Naive thymus-derived CD8-positive, alpha-beta T cell (primary cell): ENCODE measurements around the gene TEX28. TPM values are rescaled to one million over a fixed set of nuclear protein-coding genes. Genes with fewer than 3 reads are reported as not detected.
A peak's percentile ranks its signal among the peaks of the same experiment; 100 is the strongest.
"Not testable (repeated sequence)": the region's sequence is repeated elsewhere in the genome, so short reads cannot be mapped to it uniquely, and the experiment has no call there.

ENCODE experiments used
- ATAC-seq, 2 donors: fragments of 150-1000 bp; cut with Tn5 transposase in 1 of 2; sonication (Bioruptor Pico), chemical (Tn5 transposase) in 1 of 2; 1 replicate in 1 of 2; 2 replicates in 1 of 2; pipeline ENCODE4 v1.10.0; 2021; ENCODE audit warnings: mild to moderate bottlenecking in 2 of 2, moderate library complexity in 2 of 2
- POLR2A ChIA-PET: fragments of 350-600 bp; sonication (Branson Sonifier 250); formaldehyde crosslinking; loops from one replicate; lab custom pipeline; 2021; ENCODE audit warnings: antibody characterized with exemption; lab: Charles Lee
- DNase-seq, 10 donors: peaks; one replicate each; pipeline versions ENCODE4 v3.0.0 to v3.0.0-alpha.2; 2020 to 2022
- H3K27ac Mint-ChIP-seq, 10 donors: one replicate each; pipeline ENCODE4 v1.8.0; 2020 to 2022; ENCODE audit warnings: mild to moderate bottlenecking in 10 of 10, mixed read lengths in 10 of 10, moderate library complexity in 4 of 10, inconsistent platforms in 1 of 10
- H3K27me3 Mint-ChIP-seq, 5 donors: one replicate each; pipeline ENCODE4 v1.8.0; 2021 to 2022; ENCODE audit warnings: mixed read lengths in 5 of 5
- H3K36me3 Mint-ChIP-seq, 3 donors: one replicate each; pipeline ENCODE4 v1.8.0; 2020 to 2022; ENCODE audit warnings: mixed read lengths in 3 of 3, mild to moderate bottlenecking in 2 of 3, inconsistent platforms in 1 of 3
- H3K4me1 Mint-ChIP-seq, 4 donors: one replicate each; pipeline ENCODE4 v1.8.0; 2021 to 2022; ENCODE audit warnings: mixed read lengths in 4 of 4
- H3K4me3 Mint-ChIP-seq, 10 donors: one replicate each; pipeline ENCODE4 v1.8.0; 2020 to 2022; ENCODE audit warnings: mild to moderate bottlenecking in 10 of 10, mixed read lengths in 10 of 10, moderate library complexity in 6 of 10, inconsistent platforms in 1 of 10
- H3K9me3 Mint-ChIP-seq, 9 donors: one replicate each; pipeline ENCODE4 v1.8.0; 2020 to 2022; ENCODE audit warnings: mixed read lengths in 9 of 9, mild to moderate bottlenecking in 3 of 9, inconsistent platforms in 1 of 9, moderate library complexity in 1 of 9
- polyA plus RNA-seq, 3 donors: library from polyadenylated mRNA; unstranded; fragments of 300-500 nt; fragmentation: Illumina TruSeq; gene quantifications; one replicate each; pipeline ENCODE4 v1.2.3, GENCODE V29; 2021
- total RNA-seq, 8 experiments: library from RNA in 2 of 8; stranded (reverse) in 2 of 8; gene quantifications; one replicate each; pipeline ENCODE4 v1.2.3 and lab custom pipeline; 2021 to 2026

TEX28 gene, protein sequence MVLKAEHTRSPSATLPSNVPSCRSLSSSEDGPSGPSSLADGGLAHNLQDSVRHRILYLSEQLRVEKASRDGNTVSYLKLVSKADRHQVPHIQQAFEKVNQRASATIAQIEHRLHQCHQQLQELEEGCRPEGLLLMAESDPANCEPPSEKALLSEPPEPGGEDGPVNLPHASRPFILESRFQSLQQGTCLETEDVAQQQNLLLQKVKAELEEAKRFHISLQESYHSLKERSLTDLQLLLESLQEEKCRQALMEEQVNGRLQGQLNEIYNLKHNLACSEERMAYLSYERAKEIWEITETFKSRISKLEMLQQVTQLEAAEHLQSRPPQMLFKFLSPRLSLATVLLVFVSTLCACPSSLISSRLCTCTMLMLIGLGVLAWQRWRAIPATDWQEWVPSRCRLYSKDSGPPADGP
- total RNA-seq (not detected), polyA plus RNA-seq (not detected), total RNA-seq (lab: John Stamatoyannopoulos, UW) (0 reads per million in 6 experiments)

DNA sequence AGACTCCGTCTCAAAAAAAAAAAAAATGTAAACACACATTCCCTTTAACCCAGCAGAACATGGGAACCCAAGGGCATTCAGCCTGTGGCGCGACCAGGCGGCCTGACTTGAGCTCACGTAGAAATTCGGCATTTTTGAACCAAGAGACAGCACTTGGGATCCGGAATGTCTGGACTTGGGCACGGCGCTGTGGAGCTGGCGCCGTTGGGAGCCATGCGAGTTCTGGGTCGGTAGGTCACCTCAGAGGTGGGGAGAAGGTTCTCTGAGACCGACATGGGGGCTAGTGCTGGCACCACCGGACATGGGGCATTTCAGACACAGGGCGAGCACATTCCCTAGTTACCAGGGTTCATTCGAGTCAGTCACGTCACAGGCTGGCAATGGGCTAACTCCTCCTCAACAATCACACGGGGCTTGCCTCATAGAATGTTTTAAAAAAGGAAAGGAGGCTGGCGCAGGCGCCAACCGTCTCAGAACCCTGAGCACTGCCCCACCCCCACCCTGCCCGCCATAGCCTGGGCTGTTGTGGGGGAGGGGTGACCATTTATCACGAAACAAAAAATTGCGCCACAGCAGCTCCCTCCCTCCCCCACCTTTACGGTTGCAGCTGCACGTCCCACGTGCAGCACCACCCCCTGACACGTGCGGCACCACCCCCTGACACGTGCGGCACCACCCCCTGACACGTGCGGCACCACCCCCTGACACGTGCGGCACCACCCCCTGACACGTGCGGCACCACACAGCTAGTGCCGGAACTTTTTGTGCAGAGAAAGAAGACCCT lies at the start of gene TEX28:
Gene TEX28 (minus strand): TSS at position 334 of the 784 bp plus-strand sequence. CDS start 3,007 bp downstream, outside the sequence.
- no peaks in the 10 kb centered on the region for H3K27me3 Mint-ChIP-seq
- no peak within 1 kb of the TSS for H3K27ac Mint-ChIP-seq
- DNase-seq = no peak
- H3K9me3 Mint-ChIP-seq = no peaks in the 10 kb centered on the region
- no peak for ATAC-seq
- H3K4me1 Mint-ChIP-seq = peaks cover 0 to 17% (median 0%) of the 10 kb centered on the region in 4 donors
- POLR2A ChIA-PET = no interaction called here
- H3K4me3 Mint-ChIP-seq = no peak within 1 kb of the TSS
- H3K36me3 Mint-ChIP-seq = no peaks in the 10 kb centered on the region

DNA sequence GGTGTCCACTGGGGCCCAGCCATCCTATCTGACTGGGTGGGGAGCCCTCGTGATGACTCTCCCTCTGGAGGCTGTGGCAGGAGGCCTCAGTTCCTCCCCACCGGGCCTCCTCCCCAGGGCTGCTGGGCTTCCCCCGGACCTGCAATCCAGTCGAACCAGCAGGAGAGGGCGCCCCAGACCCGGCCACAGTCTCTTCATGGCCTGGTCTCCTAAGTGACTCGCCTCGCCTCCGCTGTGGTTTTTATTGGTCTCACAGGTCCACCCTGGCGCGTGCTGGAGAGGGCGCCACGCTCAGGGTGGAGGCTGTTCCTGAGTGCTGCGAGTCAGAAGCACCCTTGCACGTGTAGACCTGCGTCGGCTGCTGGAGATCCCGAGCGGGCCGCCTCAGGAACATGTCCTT lies 48.7 kb upstream of the TEX28 start:
- POLR2A ChIA-PET, H3K4me3 Mint-ChIP-seq, H3K36me3 Mint-ChIP-seq, H3K27me3 Mint-ChIP-seq, H3K27ac Mint-ChIP-seq, DNase-seq, H3K9me3 Mint-ChIP-seq: not testable (repeated sequence)
- peak; percentile 12 to 22 for ATAC-seq
- H3K4me1 Mint-ChIP-seq = peaks cover 6 to 14% (median 12%) of the 10 kb centered on the region in 4 donors

DNA sequence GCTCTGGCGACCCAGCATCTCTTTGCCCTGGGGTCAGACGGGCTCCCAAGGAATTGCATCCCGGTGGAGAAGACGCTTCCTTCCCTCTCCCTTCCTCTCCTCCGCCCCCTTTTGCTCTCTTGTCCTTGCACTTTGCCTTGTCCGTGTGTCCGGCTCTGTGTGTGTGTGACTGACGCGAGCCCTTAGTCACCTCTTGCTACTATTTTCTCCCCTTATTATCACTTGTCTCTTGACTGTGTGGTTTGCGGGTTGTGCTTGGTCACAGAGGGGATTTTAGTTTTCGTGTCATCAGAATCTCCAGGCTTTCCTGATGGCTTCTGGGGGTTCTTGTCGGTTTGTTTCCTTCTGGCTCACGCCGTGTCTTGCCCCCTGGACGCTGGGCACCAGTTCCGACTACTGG lies 48.1 kb upstream of the TEX28 start:
- H3K9me3 Mint-ChIP-seq, H3K4me3 Mint-ChIP-seq, POLR2A ChIA-PET, H3K36me3 Mint-ChIP-seq, H3K27ac Mint-ChIP-seq, DNase-seq, H3K27me3 Mint-ChIP-seq: not testable (repeated sequence)
- peak in 1 of 2 donors; percentile 6 for ATAC-seq
- H3K4me1 Mint-ChIP-seq = peaks cover 6 to 10% (median 8%) of the 10 kb centered on the region in 4 donors

DNA sequence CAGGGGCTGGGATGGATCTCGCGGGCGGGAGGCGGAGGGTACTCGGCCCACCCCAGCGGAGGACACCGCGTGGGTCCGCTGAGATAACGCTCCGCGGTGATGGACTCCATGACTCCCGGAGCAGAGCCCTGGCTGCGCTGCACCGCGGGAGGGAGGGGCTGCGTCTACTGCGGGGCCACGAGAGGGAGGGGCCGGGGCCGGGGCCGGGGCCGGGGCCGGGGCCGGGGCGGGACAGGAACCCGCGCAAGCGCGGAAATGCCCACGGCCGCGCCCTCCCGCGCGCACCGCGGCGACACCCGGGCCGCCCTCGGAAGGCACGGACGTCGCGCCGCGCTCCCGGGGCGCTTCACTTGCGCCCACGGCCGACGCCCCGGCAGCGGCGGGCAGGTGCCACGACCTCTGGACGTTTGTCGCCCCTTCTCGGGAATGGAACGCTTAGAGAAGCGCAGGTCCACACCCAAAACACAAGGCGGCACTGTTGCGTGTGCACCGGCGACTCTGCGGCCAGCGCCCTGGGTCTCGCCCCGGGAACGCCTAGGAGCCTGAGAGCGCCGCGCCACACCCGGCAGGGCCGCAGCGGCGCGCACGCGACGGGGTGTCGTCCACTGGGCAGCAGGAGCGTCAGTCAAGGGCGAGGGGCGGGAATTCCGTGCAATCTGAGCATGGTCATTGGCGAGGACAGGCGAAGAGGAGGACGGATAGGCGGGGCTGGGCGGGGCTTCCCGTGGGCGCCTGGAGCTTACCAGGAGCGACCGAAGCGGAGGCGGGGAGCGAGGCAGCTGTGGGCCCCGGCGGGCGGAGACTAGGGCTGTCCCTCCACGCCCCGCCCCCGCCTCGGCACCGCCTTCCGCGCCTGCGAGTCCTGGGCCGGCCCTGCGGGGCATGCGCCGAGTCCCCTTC lies 46.7 kb upstream of the TEX28 start:
- H3K4me1 Mint-ChIP-seq, H3K9me3 Mint-ChIP-seq, H3K36me3 Mint-ChIP-seq, H3K27ac Mint-ChIP-seq, POLR2A ChIA-PET, DNase-seq, H3K27me3 Mint-ChIP-seq, H3K4me3 Mint-ChIP-seq: not testable (repeated sequence)
- ATAC-seq = peak; percentile 75

DNA sequence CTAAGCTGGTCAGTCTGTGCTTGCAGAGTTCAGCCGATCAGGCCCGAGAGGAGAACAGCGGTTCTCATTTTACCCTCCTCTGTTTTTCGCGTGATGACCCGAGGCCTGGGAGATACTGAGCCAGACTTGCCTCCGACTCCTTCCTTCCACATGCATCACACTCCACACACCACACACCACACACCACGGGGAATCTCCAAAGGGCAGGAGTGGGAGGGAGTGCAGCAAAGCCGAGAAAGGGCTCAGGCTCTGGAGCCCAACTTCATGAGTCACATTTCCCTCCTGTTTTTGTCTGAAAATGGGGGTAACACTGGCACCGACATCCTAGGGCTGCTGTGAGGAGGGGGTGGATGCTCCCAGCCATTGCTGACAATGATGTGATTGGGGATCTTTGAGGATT lies 39.6 kb upstream of the TEX28 start:
- no peaks in the 10 kb centered on the region for H3K36me3 Mint-ChIP-seq

DNA sequence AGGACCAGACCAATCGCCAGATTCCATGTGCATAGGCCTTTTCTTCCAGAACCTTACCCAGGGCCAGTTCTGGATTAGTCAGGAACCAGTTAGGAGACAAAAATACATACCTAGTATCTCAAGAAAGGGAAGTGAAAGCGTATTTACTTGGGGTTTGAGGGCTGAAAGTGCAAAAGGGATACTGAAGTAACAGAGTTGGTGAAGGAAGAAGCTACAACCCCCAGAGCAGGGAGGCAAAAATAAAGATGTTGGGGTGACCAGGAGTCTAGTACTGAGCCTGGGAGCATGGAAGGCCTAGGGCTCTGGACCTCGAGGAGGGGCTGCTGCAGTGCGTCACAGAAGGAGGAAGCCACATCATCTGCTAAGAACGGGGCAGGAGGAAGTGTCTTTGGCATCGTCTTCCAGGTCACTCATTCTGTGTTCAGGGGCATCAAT lies 38.9 kb upstream of the TEX28 start:
- POLR2A ChIA-PET = interaction anchor here (1.3 kb wide), 1 partner anchor 44 kb away, joined by 5 read pairs; no protein-coding TSS in a partner anchor
- no peaks in the 10 kb centered on the region for H3K36me3 Mint-ChIP-seq
- ATAC-seq (peak in 1 of 2 donors; percentile 12), DNase-seq (no peak)
- no peaks in the 10 kb centered on the region for H3K27me3 Mint-ChIP-seq
- no peaks in the 10 kb centered on the region for H3K9me3 Mint-ChIP-seq
- peaks cover 7 to 40% (median 29%) of the 10 kb centered on the region in 4 donors for H3K4me1 Mint-ChIP-seq
- H3K27ac Mint-ChIP-seq = peak overlapping the region in 8 of 10 donors; percentile 11 to 91 (median 52)
- H3K4me3 Mint-ChIP-seq = peak overlapping the region in 6 of 10 donors; percentile 8 to 42 (median 26)

More for the DNA sequence above, 39.6 kb upstream of the TEX28 start:
- Mint-ChIP-seq H3K9me3 (no peaks in the 10 kb centered on the region), H3K27ac (peak overlapping the region in 6 of 10 donors; percentile 9 to 80 (median 26)), H3K27me3 (no peaks in the 10 kb centered on the region), H3K4me1 (peaks cover 7 to 35% (median 25%) of the 10 kb centered on the region in 4 donors), H3K4me3 (no peak overlapping the region)
- POLR2A ChIA-PET = interaction anchor here (1.2 kb wide), 1 partner anchor 8 kb away, joined by 3 read pairs; no protein-coding TSS in a partner anchor
- ATAC-seq = no peak
- DNase-seq = no peak

DNA sequence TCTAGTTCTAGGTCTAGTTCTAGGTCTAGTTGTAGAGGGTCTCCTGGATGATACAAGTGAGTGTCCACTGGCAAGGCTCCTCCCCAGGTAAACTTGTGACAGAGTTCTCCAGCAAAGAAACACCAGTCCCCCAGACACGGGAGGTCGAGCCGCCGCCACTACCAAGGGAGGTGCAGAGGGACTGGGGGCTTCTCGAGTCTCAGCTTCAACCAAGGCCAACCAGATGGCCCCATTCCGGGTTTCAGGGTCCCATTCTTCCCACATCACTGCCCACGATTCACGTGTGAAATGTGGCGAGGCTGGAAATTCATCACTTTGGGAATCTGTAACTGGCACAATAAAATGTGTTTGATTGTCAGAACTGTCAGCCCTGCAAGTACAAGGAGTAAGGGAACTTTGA lies 38.2 kb upstream of the TEX28 start:
- POLR2A ChIA-PET = interaction anchor here (1.3 kb wide), 1 partner anchor 45 kb away, joined by 5 read pairs; no protein-coding TSS in a partner anchor
- Mint-ChIP-seq H3K27ac (peak overlapping the region in 1 of 10 donors; percentile 15), H3K9me3 (no peaks in the 10 kb centered on the region), H3K36me3 (no peaks in the 10 kb centered on the region), H3K4me1 (peaks cover 9 to 45% (median 34%) of the 10 kb centered on the region in 4 donors), H3K27me3 (no peaks in the 10 kb centered on the region), H3K4me3 (peak overlapping the region in 1 of 10 donors; percentile 58)
- DNase-seq = no peak
- no peak for ATAC-seq

DNA sequence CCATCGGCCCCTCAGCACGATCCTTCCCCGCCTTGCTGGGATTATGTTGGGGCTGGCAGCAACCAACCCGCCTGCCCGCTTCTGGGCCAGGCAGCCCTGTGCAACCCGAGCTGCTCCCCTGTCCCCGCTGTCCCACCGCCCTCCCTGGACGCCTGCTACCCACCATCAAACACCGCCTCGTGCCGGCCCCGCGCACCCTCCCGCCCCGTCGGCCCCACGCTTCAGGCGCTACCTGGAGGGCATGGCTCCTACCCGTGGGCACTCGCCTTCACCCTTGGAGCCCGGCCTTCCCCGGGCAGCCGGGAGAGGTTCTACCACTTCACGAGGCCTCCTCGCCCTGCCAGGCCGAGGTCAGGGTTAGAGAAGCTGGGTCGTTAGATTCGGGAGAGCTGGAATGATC lies 37.6 kb upstream of the TEX28 start:
- H3K9me3 Mint-ChIP-seq = no peaks in the 10 kb centered on the region
- DNase-seq = no peak
- no peak for ATAC-seq
- POLR2A ChIA-PET = interaction anchor here (1.3 kb wide), 1 partner anchor 45 kb away, joined by 5 read pairs; no protein-coding TSS in a partner anchor
- H3K4me3 Mint-ChIP-seq = no peak overlapping the region
- H3K4me1 Mint-ChIP-seq = peaks cover 13 to 51% (median 39%) of the 10 kb centered on the region in 4 donors
- H3K36me3 Mint-ChIP-seq = no peaks in the 10 kb centered on the region
- no peaks in the 10 kb centered on the region for H3K27me3 Mint-ChIP-seq
- no peak overlapping the region for H3K27ac Mint-ChIP-seq

DNA sequence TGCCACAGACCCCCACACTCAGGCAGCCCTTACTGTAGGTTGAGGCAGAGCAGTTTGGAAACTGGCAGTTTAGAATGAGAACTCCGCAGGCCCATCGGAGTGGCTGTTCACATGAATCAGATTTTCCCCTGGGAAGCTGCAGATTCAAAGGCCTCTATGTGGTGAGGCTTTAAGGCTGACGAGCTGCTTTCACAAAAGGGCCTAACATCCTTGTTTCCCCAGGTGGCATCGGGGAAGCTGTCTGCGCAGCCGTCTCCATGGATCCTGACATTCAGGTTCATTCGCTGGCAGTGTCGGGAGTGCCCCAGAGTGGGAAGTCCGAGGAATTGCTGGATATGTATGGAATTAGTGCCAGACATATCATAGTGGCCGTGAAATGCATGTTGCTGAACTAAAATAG lies 34.4 kb upstream of the TEX28 start:
- Mint-ChIP-seq H3K4me1 (peaks cover 21 to 69% (median 56%) of the 10 kb centered on the region in 4 donors), H3K4me3 (peak overlapping the region in 5 of 10 donors; percentile 1 to 73 (median 34)), H3K36me3 (no peaks in the 10 kb centered on the region), H3K27ac (peak overlapping the region in 6 of 10 donors; percentile 53 to 91 (median 84)), H3K9me3 (no peaks in the 10 kb centered on the region), H3K27me3 (no peaks in the 10 kb centered on the region)
- no peak for ATAC-seq
- DNase-seq = no peak
- POLR2A ChIA-PET = interaction anchor here (1.3 kb wide), 1 partner anchor 69 kb away, joined by 4 read pairs; the partner anchor contains the start of gene RPL10

DNA sequence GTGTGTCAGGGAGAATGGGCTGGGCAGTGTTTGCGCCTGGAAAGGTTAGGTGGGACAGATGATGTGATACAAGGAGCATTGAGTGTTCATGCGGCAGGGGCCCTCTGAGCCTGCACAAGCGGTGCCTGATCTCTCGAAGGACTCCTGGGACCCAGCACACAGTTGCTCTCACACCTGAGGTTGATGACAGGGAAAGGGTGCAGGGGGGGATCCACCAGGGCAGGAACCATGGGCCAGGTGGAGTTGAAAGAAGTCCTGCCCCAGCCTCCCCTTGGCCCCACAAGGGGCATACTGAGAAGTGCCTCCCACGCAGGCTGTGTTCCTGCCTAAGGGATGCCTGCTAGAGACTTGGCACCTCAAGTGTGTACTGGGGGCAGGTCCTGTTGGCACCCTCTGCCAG lies 33.7 kb upstream of the TEX28 start:
- ATAC-seq (no peak), DNase-seq (no peak)
- H3K4me1 Mint-ChIP-seq = peaks cover 19 to 63% (median 50%) of the 10 kb centered on the region in 4 donors
- POLR2A ChIA-PET = interaction anchor here (1.3 to 2.3 kb wide), 4 partner anchors 22 to 69 kb away, joined by 4 to 14 read pairs (median 6); partner anchors contain the start of genes EMD and RPL10
- no peaks in the 10 kb centered on the region for H3K36me3 Mint-ChIP-seq
- peak overlapping the region; percentile 53 to 95 (median 86) for H3K27ac Mint-ChIP-seq
- H3K9me3 Mint-ChIP-seq = no peaks in the 10 kb centered on the region
- H3K4me3 Mint-ChIP-seq = peak overlapping the region in 8 of 10 donors; percentile 1 to 73 (median 59)
- no peaks in the 10 kb centered on the region for H3K27me3 Mint-ChIP-seq

DNA sequence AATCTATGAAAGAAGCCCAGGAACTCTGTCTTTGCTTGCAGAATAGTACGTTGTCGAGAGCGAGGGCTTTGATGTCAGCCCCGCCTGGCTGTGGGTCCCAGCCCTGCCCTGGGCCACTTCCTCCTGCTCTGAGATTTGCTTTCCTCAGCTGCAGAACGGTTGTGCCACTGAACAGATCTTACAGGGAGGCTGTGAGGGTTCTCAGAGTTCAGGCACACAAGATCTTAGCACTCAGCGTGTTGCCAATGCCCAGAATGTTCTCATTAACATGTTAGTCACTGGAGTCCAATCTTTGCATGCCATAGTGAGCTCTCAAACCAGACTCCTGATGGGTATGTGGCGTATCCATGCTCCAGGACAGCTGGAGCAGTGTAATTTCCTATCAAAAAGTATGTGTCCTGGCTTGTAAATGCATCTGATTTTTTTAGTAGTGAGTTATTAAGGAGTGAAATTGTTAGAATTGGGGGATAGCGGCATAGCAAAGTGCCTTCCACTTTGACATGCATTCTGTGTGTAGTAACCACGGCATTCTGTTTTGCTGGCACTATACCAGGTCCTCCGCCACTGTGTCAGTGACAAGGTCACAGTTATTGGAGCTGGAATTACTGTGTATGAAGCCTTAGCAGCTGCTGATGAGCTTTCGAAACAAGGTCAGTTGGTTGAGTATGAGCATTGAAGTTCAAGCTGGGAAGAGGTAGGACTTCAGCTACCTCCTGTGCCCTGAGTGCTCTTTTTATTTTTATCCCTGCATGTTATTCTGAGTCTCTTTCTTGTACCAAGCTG lies 32.3 kb upstream of the TEX28 start:
- DNase-seq (peak in 9 of 10 donors; percentile 40 to 78 (median 56)), ATAC-seq (peak; percentile 95 to 96)
- Mint-ChIP-seq H3K27me3 (no peaks in the 10 kb centered on the region), H3K4me1 (peaks cover 19 to 59% (median 48%) of the 10 kb centered on the region in 4 donors), H3K9me3 (no peaks in the 10 kb centered on the region), H3K36me3 (no peaks in the 10 kb centered on the region), H3K27ac (peak overlapping the region; percentile 66 to 95 (median 90)), H3K4me3 (peak overlapping the region; percentile 70 to 85 (median 79))
- POLR2A ChIA-PET = interaction anchor here (0.6 to 2.3 kb wide), 15 partner anchors 8 to 308 kb away, joined by 3 to 14 read pairs (median 4); partner anchors contain the start of genes EMD and RPL10
